ENCODE data around the gene ARHGEF38.
A peak's percentile ranks its signal among the peaks of the same experiment; 100 is the strongest.

The ARHGEF38 gene

GRCh38 chr4:105543346-105543745, 9.1 kb upstream of the ARHGEF38 start:
- no peak overlapping the region for H3K27ac Mint-ChIP-seq

GRCh38 chr4:105543881-105544280, 8.5 kb upstream of the ARHGEF38 start:
- TF ChIP-seq, protein P1, sequence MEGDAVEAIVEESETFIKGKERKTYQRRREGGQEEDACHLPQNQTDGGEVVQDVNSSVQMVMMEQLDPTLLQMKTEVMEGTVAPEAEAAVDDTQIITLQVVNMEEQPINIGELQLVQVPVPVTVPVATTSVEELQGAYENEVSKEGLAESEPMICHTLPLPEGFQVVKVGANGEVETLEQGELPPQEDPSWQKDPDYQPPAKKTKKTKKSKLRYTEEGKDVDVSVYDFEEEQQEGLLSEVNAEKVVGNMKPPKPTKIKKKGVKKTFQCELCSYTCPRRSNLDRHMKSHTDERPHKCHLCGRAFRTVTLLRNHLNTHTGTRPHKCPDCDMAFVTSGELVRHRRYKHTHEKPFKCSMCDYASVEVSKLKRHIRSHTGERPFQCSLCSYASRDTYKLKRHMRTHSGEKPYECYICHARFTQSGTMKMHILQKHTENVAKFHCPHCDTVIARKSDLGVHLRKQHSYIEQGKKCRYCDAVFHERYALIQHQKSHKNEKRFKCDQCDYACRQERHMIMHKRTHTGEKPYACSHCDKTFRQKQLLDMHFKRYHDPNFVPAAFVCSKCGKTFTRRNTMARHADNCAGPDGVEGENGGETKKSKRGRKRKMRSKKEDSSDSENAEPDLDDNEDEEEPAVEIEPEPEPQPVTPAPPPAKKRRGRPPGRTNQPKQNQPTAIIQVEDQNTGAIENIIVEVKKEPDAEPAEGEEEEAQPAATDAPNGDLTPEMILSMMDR (IDR thresholded peaks at IDR 0.05; ENCODE audit: unreplicated experiment in 3 of 3): no peak
- H3K9me3 Mint-ChIP-seq: no peaks in the 10 kb centered on the region
- no peak overlapping the region for H3K27ac Mint-ChIP-seq
- no peak overlapping the region for H3K4me3 Mint-ChIP-seq
- H3K4me1 Mint-ChIP-seq: peaks cover 18% of the 10 kb centered on the region
- no peaks in the 10 kb centered on the region for H3K36me3 Mint-ChIP-seq (ENCODE audit: low read depth)
- no peaks in the 10 kb centered on the region for H3K27me3 Mint-ChIP-seq (ENCODE audit: low read depth)

More at GRCh38 chr4:105543346-105543745, 9.1 kb upstream of the ARHGEF38 start:
- H3K36me3 Mint-ChIP-seq (ENCODE audit: low read depth): no peaks in the 10 kb centered on the region
- H3K4me1 Mint-ChIP-seq: peaks cover 18% of the 10 kb centered on the region
- H3K9me3 Mint-ChIP-seq: no peaks in the 10 kb centered on the region
- H3K4me3 Mint-ChIP-seq: no peak overlapping the region
- no peaks in the 10 kb centered on the region for H3K27me3 Mint-ChIP-seq (ENCODE audit: low read depth)
- TF ChIP-seq, protein P1 (IDR thresholded peaks at IDR 0.05; ENCODE audit: unreplicated experiment in 3 of 3): no peak

DNA sequence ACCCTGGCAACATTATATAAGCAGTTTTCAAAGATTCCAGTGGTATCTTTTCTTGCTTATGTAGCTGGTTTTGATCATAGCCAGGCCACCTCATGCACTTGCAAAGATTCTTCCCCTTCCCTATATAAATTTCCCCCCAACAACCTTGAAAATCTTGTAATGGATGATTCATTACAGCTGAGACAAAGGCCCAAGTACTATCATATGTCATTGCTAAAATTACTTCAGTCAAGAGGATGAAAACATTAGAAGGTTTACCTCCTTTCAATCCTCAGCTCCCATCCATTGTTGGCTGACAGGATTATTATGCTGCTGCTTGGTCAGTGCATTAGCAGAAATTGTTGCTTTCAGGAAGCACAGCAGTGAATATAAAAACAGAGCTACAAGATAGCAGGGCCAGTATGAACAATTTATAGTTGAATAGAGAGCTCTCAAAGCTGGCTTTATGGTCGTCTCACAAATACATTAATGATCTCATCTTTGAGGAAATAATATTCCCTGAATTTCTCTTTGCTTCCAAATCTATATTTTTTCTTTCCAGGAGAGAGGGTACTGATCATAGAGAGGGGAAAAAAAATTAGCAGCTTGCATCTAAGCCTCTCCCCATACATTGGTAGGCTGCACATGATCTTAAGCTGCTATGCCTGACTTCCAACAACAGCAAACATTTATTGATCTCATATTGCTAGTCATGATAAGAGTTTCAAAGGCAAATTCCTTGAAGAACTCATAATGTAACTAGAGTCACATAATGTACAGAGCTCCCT, 7.7 kb upstream of the ARHGEF38 start:
- no peaks in the 10 kb centered on the region for H3K36me3 Mint-ChIP-seq (ENCODE audit: low read depth)
- H3K27ac Mint-ChIP-seq: peak overlapping the region; percentile 26 to 74 (median 32)
- H3K27me3 Mint-ChIP-seq (ENCODE audit: low read depth): no peaks in the 10 kb centered on the region
- H3K9me3 Mint-ChIP-seq: no peaks in the 10 kb centered on the region
- TF ChIP-seq, protein P1 (IDR thresholded peaks at IDR 0.05; ENCODE audit: unreplicated experiment in 3 of 3): no peak
- no peak overlapping the region for H3K4me3 Mint-ChIP-seq
- peaks cover 18% of the 10 kb centered on the region for H3K4me1 Mint-ChIP-seq

DNA sequence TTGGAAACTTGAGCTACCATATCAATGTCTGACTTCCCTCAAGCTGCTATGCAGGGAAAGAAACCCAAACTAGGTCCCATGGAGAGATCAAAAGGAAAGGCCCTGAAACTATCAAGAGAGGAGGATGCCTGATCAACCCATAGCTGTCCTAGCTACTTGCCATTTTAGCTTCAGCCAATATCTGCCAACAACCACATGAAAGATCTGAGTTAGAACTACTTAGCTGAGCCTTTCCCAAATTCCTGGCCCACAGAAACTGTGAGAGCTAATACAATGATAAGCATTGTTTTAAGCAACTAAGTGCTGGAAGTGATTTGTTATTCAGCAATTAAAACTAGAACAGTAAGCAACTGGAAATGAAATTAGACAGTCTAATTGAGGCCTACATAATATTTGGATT, 6.3 kb upstream of the ARHGEF38 start:
- H3K4me3 Mint-ChIP-seq: no peak overlapping the region
- no peaks in the 10 kb centered on the region for H3K9me3 Mint-ChIP-seq
- TF ChIP-seq, protein P1 (IDR thresholded peaks at IDR 0.05; ENCODE audit: unreplicated experiment in 3 of 3): no peak
- H3K36me3 Mint-ChIP-seq (ENCODE audit: low read depth): no peaks in the 10 kb centered on the region
- H3K4me1 Mint-ChIP-seq: peaks cover 18% of the 10 kb centered on the region
- no peaks in the 10 kb centered on the region for H3K27me3 Mint-ChIP-seq (ENCODE audit: low read depth)
- peak overlapping the region in 1 of 3 experiments; percentile 31 for H3K27ac Mint-ChIP-seq

GRCh38 chr4:105547769-105548168, 4.7 kb upstream of the ARHGEF38 start:
- Mint-ChIP-seq H3K27me3 (ENCODE audit: low read depth) (no peaks in the 10 kb centered on the region), H3K27ac (no peak overlapping the region), H3K4me1 (peaks cover 34% of the 10 kb centered on the region), H3K9me3 (no peaks in the 10 kb centered on the region), H3K36me3 (ENCODE audit: low read depth) (no peaks in the 10 kb centered on the region), H3K4me3 (no peak overlapping the region)
- TF ChIP-seq, protein P1 (IDR thresholded peaks at IDR 0.05; ENCODE audit: unreplicated experiment in 3 of 3): no peak

GRCh38 chr4:105548483-105548882, 3.9 kb upstream of the ARHGEF38 start:
- no peaks in the 10 kb centered on the region for H3K27me3 Mint-ChIP-seq (ENCODE audit: low read depth)
- H3K9me3 Mint-ChIP-seq: no peaks in the 10 kb centered on the region
- no peak overlapping the region for H3K27ac Mint-ChIP-seq
- TF ChIP-seq, protein P1 (IDR thresholded peaks at IDR 0.05; ENCODE audit: unreplicated experiment in 3 of 3): no peak
- H3K36me3 Mint-ChIP-seq (ENCODE audit: low read depth): no peaks in the 10 kb centered on the region
- peaks cover 31% of the 10 kb centered on the region for H3K4me1 Mint-ChIP-seq
- H3K4me3 Mint-ChIP-seq: no peak overlapping the region

Data from nephron (organoid).